Measurements from ENCODE around the gene OR1M1.

- TF ChIP-seq, protein P1, sequence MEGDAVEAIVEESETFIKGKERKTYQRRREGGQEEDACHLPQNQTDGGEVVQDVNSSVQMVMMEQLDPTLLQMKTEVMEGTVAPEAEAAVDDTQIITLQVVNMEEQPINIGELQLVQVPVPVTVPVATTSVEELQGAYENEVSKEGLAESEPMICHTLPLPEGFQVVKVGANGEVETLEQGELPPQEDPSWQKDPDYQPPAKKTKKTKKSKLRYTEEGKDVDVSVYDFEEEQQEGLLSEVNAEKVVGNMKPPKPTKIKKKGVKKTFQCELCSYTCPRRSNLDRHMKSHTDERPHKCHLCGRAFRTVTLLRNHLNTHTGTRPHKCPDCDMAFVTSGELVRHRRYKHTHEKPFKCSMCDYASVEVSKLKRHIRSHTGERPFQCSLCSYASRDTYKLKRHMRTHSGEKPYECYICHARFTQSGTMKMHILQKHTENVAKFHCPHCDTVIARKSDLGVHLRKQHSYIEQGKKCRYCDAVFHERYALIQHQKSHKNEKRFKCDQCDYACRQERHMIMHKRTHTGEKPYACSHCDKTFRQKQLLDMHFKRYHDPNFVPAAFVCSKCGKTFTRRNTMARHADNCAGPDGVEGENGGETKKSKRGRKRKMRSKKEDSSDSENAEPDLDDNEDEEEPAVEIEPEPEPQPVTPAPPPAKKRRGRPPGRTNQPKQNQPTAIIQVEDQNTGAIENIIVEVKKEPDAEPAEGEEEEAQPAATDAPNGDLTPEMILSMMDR (IDR thresholded peaks at IDR 0.05; ENCODE audit: low read depth, low read length) = no peak
- TF ChIP-seq POLR2A (IDR thresholded peaks at IDR 0.05; ENCODE audit: extremely low read depth, insufficient read length) = no peak
Measured at GRCh38 chr19:9130965-9131364, 44.1 kb downstream of the OR1M1 start.

Data from NB4 (cell line).